Measurements from ENCODE around the gene IARS1. TPM values are rescaled to one million over a fixed set of nuclear protein-coding genes. Genes with fewer than 3 reads are reported as not detected.

The IARS1 gene
- total and polyA plus RNA-seq, 10 of the 15 experiments (the other 5 are each of a cell fraction or from before 2014, with no cell fraction given), result 71.0 to 227 (median 153) TPM

DNA sequence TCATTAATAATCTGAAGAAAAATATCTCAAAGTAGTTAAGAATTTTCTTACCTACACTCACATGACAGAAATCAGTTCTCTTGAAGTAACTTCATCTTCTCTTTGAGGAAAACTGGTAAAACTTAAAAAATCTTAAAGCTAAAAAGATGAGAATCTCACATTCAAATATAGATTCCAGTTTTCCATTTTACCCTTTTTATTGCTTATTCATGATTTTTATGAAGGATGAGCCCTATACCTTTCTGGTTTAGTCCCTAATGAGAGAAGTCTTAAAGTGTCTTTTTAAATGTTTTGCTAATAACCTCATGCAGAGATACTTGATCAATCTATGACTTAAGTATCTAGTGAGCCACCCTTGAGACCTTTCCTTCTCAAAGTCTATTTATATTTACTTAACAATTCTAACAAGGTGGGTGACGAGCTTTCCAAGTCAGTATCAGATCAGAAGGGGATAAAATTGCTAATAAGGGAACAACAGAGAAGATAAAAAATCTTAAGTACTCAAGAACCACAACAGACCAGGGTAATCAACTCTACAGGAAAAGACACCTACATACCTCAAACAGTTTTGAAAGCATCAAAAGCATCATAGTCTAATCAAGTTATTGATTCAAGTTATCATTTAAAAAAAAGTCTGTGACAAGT lies 2.6 kb downstream of the IARS1 start (continued):
- TF ChIP-seq, protein P1, sequence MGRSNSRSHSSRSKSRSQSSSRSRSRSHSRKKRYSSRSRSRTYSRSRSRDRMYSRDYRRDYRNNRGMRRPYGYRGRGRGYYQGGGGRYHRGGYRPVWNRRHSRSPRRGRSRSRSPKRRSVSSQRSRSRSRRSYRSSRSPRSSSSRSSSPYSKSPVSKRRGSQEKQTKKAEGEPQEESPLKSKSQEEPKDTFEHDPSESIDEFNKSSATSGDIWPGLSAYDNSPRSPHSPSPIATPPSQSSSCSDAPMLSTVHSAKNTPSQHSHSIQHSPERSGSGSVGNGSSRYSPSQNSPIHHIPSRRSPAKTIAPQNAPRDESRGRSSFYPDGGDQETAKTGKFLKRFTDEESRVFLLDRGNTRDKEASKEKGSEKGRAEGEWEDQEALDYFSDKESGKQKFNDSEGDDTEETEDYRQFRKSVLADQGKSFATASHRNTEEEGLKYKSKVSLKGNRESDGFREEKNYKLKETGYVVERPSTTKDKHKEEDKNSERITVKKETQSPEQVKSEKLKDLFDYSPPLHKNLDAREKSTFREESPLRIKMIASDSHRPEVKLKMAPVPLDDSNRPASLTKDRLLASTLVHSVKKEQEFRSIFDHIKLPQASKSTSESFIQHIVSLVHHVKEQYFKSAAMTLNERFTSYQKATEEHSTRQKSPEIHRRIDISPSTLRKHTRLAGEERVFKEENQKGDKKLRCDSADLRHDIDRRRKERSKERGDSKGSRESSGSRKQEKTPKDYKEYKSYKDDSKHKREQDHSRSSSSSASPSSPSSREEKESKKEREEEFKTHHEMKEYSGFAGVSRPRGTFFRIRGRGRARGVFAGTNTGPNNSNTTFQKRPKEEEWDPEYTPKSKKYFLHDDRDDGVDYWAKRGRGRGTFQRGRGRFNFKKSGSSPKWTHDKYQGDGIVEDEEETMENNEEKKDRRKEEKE (IDR thresholded peaks at IDR 0.05), result no peak
- no peak for TF ChIP-seq DPF2 (IDR thresholded peaks at IDR 0.05)
- no peak for TF ChIP-seq PAX5 (IDR thresholded peaks at IDR 0.05; ENCODE audit: borderline replicate concordance, low read depth, low read length)
- TF ChIP-seq POU2F2 (IDR thresholded peaks at IDR 0.05; ENCODE audit: borderline replicate concordance, low read depth, low read length), result no peak
- no peak for TF ChIP-seq EP300 (IDR thresholded peaks at IDR 0.05; ENCODE audit: borderline replicate concordance in 1 of 2, control insufficient read depth in 1 of 2, low read depth in 2 of 2, low read length in 2 of 2)

DNA sequence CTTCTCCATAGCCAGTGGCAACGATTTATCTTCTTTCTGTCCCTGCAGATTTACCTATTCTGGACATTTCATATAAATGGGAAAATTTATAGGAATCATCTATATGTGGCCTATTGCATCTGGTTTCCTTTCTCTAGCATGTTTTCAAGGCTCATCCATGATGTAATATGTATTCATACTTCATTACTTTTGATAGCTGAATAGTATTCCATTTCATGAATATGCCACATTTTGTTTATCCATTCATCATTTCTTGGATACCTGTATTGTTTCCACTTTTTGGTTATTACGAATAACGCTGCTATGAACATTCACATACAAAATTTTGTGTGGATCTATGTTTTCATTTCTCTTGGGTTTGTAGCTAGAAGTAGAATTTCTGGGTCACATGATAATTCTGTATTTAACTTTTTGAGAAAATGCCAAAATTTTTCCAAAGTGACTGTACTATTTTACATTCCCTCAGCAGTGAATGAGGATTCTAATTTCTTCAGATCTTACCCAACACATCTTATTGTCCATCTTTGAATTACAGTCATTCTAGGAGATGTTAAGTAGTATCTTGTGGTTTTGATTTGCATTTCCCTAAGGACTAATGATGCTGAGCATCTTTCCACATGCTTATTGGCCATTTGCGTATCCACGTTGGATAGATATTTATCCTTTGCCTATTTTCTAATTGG lies 3.6 kb downstream of the IARS1 start:
- Histone ChIP-seq H3K79me2 (ENCODE audit: control insufficient read depth, insufficient read depth, low read length) (peaks cover 69% of the 10 kb centered on the region), H3K9ac (ENCODE audit: control insufficient read depth, insufficient read depth, low read length) (no peak overlapping the region), H3K9me3 (replicated peaks; ENCODE audit: control insufficient read depth, insufficient read depth, low read length) (no peaks in the 10 kb centered on the region), H2AFZ (ENCODE audit: control insufficient read depth, low read depth, low read length) (no peak overlapping the region), H3K27me3 (replicated peaks in 1 of 2; ENCODE audit: control insufficient read depth in 2 of 2, insufficient read depth in 2 of 2, low read length in 1 of 2) (no peaks in the 10 kb centered on the region), H3K4me2 (ENCODE audit: control insufficient read depth, insufficient read depth) (no peak overlapping the region), H3K27ac (ENCODE audit: control insufficient read depth, insufficient read depth) (no peak overlapping the region), H3K36me3 (ENCODE audit: control insufficient read depth in 2 of 2, insufficient read depth in 2 of 2, low read length in 1 of 2) (peaks cover 0 to 20% of the 10 kb centered on the region in 2 experiments; a peak in 3 of 4 replicates), H3K4me1 (ENCODE audit: control insufficient read depth, insufficient read depth, low read length) (peaks cover 10% of the 10 kb centered on the region), H3K4me3 (no peak overlapping the region), H4K20me1 (ENCODE audit: control insufficient read depth, insufficient read depth) (no peaks in the 10 kb centered on the region)
- no peak for TF ChIP-seq PML (IDR thresholded peaks at IDR 0.05; ENCODE audit: low read length)
- TF ChIP-seq RUNX3 (IDR thresholded peaks at IDR 0.05; ENCODE audit: low read length), result peak; percentile 30; the same call in 1 of the 2 replicates
- peak; percentile 25; the same call in 1 of the 3 replicates for TF ChIP-seq POU2F2 (IDR thresholded peaks at IDR 0.05; ENCODE audit: borderline replicate concordance, low read depth, low read length)
- peak; percentile 49 for TF ChIP-seq MEF2B (IDR thresholded peaks at IDR 0.05; ENCODE audit: partially characterized antibody, poor library complexity, severe bottlenecking)
- no TSS peak for BruUV-seq (replicated peaks)
- WGBS (ENCODE audit: insufficient coverage, insufficient replicate concordance, low lambda C conversion rate, missing lambda C conversion rate), result 85% methylated on average over 5 of the region's 5 CpGs
- ChIA-PET CTCF (interaction anchor here (3.1 to 3.3 kb wide), 2 partner anchors 8 to 150 kb away, joined by 9 to 16 read pairs; no protein-coding TSS in a partner anchor), SMC1A (ENCODE audit: uncharacterized antibody, unreplicated experiment) (interaction anchor here (0.6 to 1.6 kb wide), 2 partner anchors 9 to 333 kb away, joined by 3 to 5 read pairs; no protein-coding TSS in a partner anchor), POLR2A (interaction anchor here (3.4 kb wide), 1 partner anchor 36 kb away, joined by 9 read pairs; the partner anchor contains the start of genes CENPP and NOL8), RAD21 (ENCODE audit: unreplicated experiment) (interaction anchor here (2.1 kb wide), 1 partner anchor 150 kb away, joined by 9 read pairs; no protein-coding TSS in a partner anchor)
- FAIRE-seq, result no peak
- no peak for DNase-seq (ENCODE audit: low read depth, low spot score)
- intact Hi-C loops (cut with micrococcal nuclease; ENCODE audit: unreplicated experiment) (no loop called here), in situ Hi-C loops (cut with MboI) (no loop called here)
- no peak for ATAC-seq
